ENCODE results near the gene PRDM13. TPM values are rescaled to one million over a fixed set of nuclear protein-coding genes. Genes with fewer than 3 reads are reported as not detected.

The PRDM13 gene
- total and polyA plus RNA-seq, 5 experiments from 2014 or later = not detected

- Mint-ChIP-seq H3K9me3 (no peaks in the 10 kb centered on the region), H3K36me3 (no peaks in the 10 kb centered on the region), H3K27me3 (peaks cover 0 to 26% (median 10%) of the 10 kb centered on the region in 5 donors), H3K27ac (no peak overlapping the region), H3K4me1 (no peaks in the 10 kb centered on the region), H3K4me3 (no peak overlapping the region)
- DNase-seq (no peak), ATAC-seq (no peak)
- POLR2A ChIA-PET = no interaction called here
Observed at GRCh38 chr6:99661870-99662269, 55.2 kb downstream of the PRDM13 start.

GRCh38 chr6:99662616-99663015, 56.0 kb downstream of the PRDM13 start:
- H3K36me3 Mint-ChIP-seq = no peaks in the 10 kb centered on the region
- POLR2A ChIA-PET = no interaction called here

More at GRCh38 chr6:99662616-99663015, 56.0 kb downstream of the PRDM13 start:
- Mint-ChIP-seq H3K9me3 (no peaks in the 10 kb centered on the region), H3K4me3 (no peak overlapping the region), H3K27ac (no peak overlapping the region), H3K27me3 (peaks cover 0 to 26% (median 9%) of the 10 kb centered on the region in 5 donors), H3K4me1 (no peaks in the 10 kb centered on the region)
- ATAC-seq = no peak
- DNase-seq = no peak

Other genes with a start within 250 kb of the PRDM13 start
- 1 to 10 TPM; 4.0 to 4.8 TPM for gene COQ3, start 212.6 kb upstream of the PRDM13 start, total RNA-seq
- 10 to 100 TPM in 1 of 3 donors, 1 to 10 TPM in 2; 6.3 to 12.0 (median 7.7) TPM for gene COQ3, start 212.6 kb upstream of the PRDM13 start, polyA plus RNA-seq
- gene PNISR, start 181.5 kb upstream of the PRDM13 start, total RNA-seq = 100 to 1,000 TPM; 399 to 401 TPM
- gene PNISR, start 181.5 kb upstream of the PRDM13 start, polyA plus RNA-seq = 100 to 1,000 TPM in 1 of 3 donors, 10 to 100 TPM in 2; 80.4 to 114 (median 83.5) TPM
- 10 to 100 TPM; 12.3 to 13.4 TPM for gene USP45, start 91.4 kb upstream of the PRDM13 start, total RNA-seq
- 1 to 10 TPM; 2.5 to 2.7 (median 2.6) TPM for gene USP45, start 91.4 kb upstream of the PRDM13 start, polyA plus RNA-seq
- 10 to 100 TPM; 50.3 to 55.6 TPM for gene CCNC, start 38.2 kb upstream of the PRDM13 start, total RNA-seq
- gene CCNC, start 38.2 kb upstream of the PRDM13 start, polyA plus RNA-seq = 10 to 100 TPM; 37.8 to 44.3 (median 39.3) TPM